T-helper 2 cell treated with Interferon-gamma antibody and Interleukin-4, amounts not matched to agents 5 μg/mL and 100 μg/mL, for 36 hours (primary cell): Measurements from ENCODE around the gene INO80C.
"Not testable (repeated sequence)": the region's sequence is repeated elsewhere in the genome, so short reads cannot be mapped to it uniquely, and the experiment has no call there.

ENCODE experiments used
- DNase-seq: peaks from one replicate; pipeline ENCODE4 v3.0.0; 2021; ENCODE audit warnings: low spot score
- H3K27ac Mint-ChIP-seq: one replicate; pipeline ENCODE4 v1.8.0; 2021; ENCODE audit warnings: mild to moderate bottlenecking, mixed read lengths
- H3K27me3 Mint-ChIP-seq: one replicate; pipeline ENCODE4 v1.8.0; 2021; ENCODE audit warnings: low read depth, mixed read lengths
- H3K36me3 Mint-ChIP-seq: one replicate; pipeline ENCODE4 v1.8.0; 2021; ENCODE audit warnings: low read depth, mixed read lengths
- H3K4me1 Mint-ChIP-seq: one replicate; pipeline ENCODE4 v1.8.0; 2021; ENCODE audit warnings: low read depth, mixed read lengths
- H3K4me3 Mint-ChIP-seq: one replicate; pipeline ENCODE4 v1.8.0; 2022; ENCODE audit warnings: mild to moderate bottlenecking, moderate library complexity, mixed read lengths
- H3K9me3 Mint-ChIP-seq: one replicate; pipeline ENCODE4 v1.8.0; 2021; ENCODE audit warnings: mixed read lengths

Gene INO80C

GRCh38 chr18:35488396-35488795 lies 9.4 kb downstream of the INO80C start:
- not testable (repeated sequence) for H3K4me1 Mint-ChIP-seq, H3K4me3 Mint-ChIP-seq, H3K36me3 Mint-ChIP-seq, H3K27ac Mint-ChIP-seq, H3K27me3 Mint-ChIP-seq, DNase-seq, H3K9me3 Mint-ChIP-seq

GRCh38 chr18:35487525-35487924 lies 10.2 kb downstream of the INO80C start:
- H3K27me3 Mint-ChIP-seq, H3K27ac Mint-ChIP-seq, H3K4me3 Mint-ChIP-seq, DNase-seq, H3K36me3 Mint-ChIP-seq, H3K4me1 Mint-ChIP-seq, H3K9me3 Mint-ChIP-seq: not testable (repeated sequence)

GRCh38 chr18:35485852-35486251 lies 11.9 kb downstream of the INO80C start:
- Mint-ChIP-seq H3K27ac (no peak overlapping the region), H3K36me3 (peaks cover 2% of the 10 kb centered on the region), H3K27me3 (no peaks in the 10 kb centered on the region), H3K9me3 (no peaks in the 10 kb centered on the region), H3K4me3 (no peak overlapping the region), H3K4me1 (peaks cover 5% of the 10 kb centered on the region)
- no peak for DNase-seq

- no peak overlapping the region for H3K27ac Mint-ChIP-seq
Observed at GRCh38 chr18:35484034-35484433, 13.7 kb downstream of the INO80C start.

GRCh38 chr18:35481960-35482366 lies 15.8 kb downstream of the INO80C start:
- no peaks in the 10 kb centered on the region for H3K36me3 Mint-ChIP-seq
- no peak overlapping the region for H3K4me3 Mint-ChIP-seq
- H3K27ac Mint-ChIP-seq: no peak overlapping the region
- H3K27me3 Mint-ChIP-seq: no peaks in the 10 kb centered on the region
- peaks cover 9% of the 10 kb centered on the region for H3K4me1 Mint-ChIP-seq
- no peaks in the 10 kb centered on the region for H3K9me3 Mint-ChIP-seq
- DNase-seq: no peak

More at GRCh38 chr18:35484034-35484433, 13.7 kb downstream of the INO80C start:
- no peaks in the 10 kb centered on the region for H3K9me3 Mint-ChIP-seq
- peaks cover 2% of the 10 kb centered on the region for H3K36me3 Mint-ChIP-seq
- no peaks in the 10 kb centered on the region for H3K27me3 Mint-ChIP-seq
- peaks cover 3% of the 10 kb centered on the region for H3K4me1 Mint-ChIP-seq
- DNase-seq: no peak
- H3K4me3 Mint-ChIP-seq: no peak overlapping the region

- Mint-ChIP-seq H3K4me3 (no peak overlapping the region), H3K27ac (no peak overlapping the region), H3K9me3 (no peaks in the 10 kb centered on the region), H3K36me3 (no peaks in the 10 kb centered on the region), H3K27me3 (no peaks in the 10 kb centered on the region), H3K4me1 (peaks cover 9% of the 10 kb centered on the region)
- DNase-seq: no peak
Observed at GRCh38 chr18:35479911-35480586, 17.7 kb downstream of the INO80C start.

GRCh38 chr18:35478520-35479435 lies 19.0 kb downstream of the INO80C start:
- Mint-ChIP-seq H3K36me3 (peaks cover 4% of the 10 kb centered on the region), H3K27ac (no peak overlapping the region), H3K4me1 (peaks cover 9% of the 10 kb centered on the region), H3K4me3 (no peak overlapping the region), H3K27me3 (no peaks in the 10 kb centered on the region), H3K9me3 (no peaks in the 10 kb centered on the region)
- DNase-seq: peak; percentile 58

GRCh38 chr18:35477974-35478373 lies 19.8 kb downstream of the INO80C start:
- H3K27me3 Mint-ChIP-seq: no peaks in the 10 kb centered on the region
- no peak overlapping the region for H3K4me3 Mint-ChIP-seq
- H3K4me1 Mint-ChIP-seq: peaks cover 8% of the 10 kb centered on the region
- no peaks in the 10 kb centered on the region for H3K9me3 Mint-ChIP-seq
- peaks cover 8% of the 10 kb centered on the region for H3K36me3 Mint-ChIP-seq
- no peak for DNase-seq
- no peak overlapping the region for H3K27ac Mint-ChIP-seq

- DNase-seq: no peak
- Mint-ChIP-seq H3K4me1 (peaks cover 8% of the 10 kb centered on the region), H3K27me3 (no peaks in the 10 kb centered on the region), H3K27ac (no peak overlapping the region), H3K36me3 (peaks cover 13% of the 10 kb centered on the region), H3K9me3 (no peaks in the 10 kb centered on the region), H3K4me3 (no peak overlapping the region)
Observed at GRCh38 chr18:35477497-35477896, 20.3 kb downstream of the INO80C start.

GRCh38 chr18:35474884-35475283 lies 22.9 kb downstream of the INO80C start:
- no peak overlapping the region for H3K27ac Mint-ChIP-seq
- H3K4me1 Mint-ChIP-seq: peaks cover 8% of the 10 kb centered on the region
- peaks cover 19% of the 10 kb centered on the region for H3K36me3 Mint-ChIP-seq

GRCh38 chr18:35473562-35473961 lies 24.2 kb downstream of the INO80C start:
- Mint-ChIP-seq H3K27ac (no peak overlapping the region), H3K36me3 (peaks cover 19% of the 10 kb centered on the region), H3K27me3 (no peaks in the 10 kb centered on the region), H3K4me3 (no peak overlapping the region), H3K9me3 (no peaks in the 10 kb centered on the region), H3K4me1 (peaks cover 3% of the 10 kb centered on the region)
- DNase-seq: no peak

More at GRCh38 chr18:35474884-35475283, 22.9 kb downstream of the INO80C start:
- Mint-ChIP-seq H3K9me3 (no peaks in the 10 kb centered on the region), H3K27me3 (no peaks in the 10 kb centered on the region), H3K4me3 (no peak overlapping the region)
- no peak for DNase-seq

- no peak for DNase-seq
- H3K4me1 Mint-ChIP-seq: no peaks in the 10 kb centered on the region
Observed at GRCh38 chr18:35470435-35470834, 27.3 kb downstream of the INO80C start.

GRCh38 chr18:35469725-35470124 lies 28.0 kb downstream of the INO80C start:
- H3K4me1 Mint-ChIP-seq: no peaks in the 10 kb centered on the region
- DNase-seq: no peak
- no peaks in the 10 kb centered on the region for H3K27me3 Mint-ChIP-seq
- H3K9me3 Mint-ChIP-seq: no peaks in the 10 kb centered on the region
- no peak overlapping the region for H3K27ac Mint-ChIP-seq
- no peak overlapping the region for H3K4me3 Mint-ChIP-seq
- peaks cover 17% of the 10 kb centered on the region for H3K36me3 Mint-ChIP-seq

More at GRCh38 chr18:35470435-35470834, 27.3 kb downstream of the INO80C start:
- no peaks in the 10 kb centered on the region for H3K27me3 Mint-ChIP-seq
- H3K9me3 Mint-ChIP-seq: no peaks in the 10 kb centered on the region
- no peak overlapping the region for H3K27ac Mint-ChIP-seq
- H3K4me3 Mint-ChIP-seq: no peak overlapping the region
- peaks cover 19% of the 10 kb centered on the region for H3K36me3 Mint-ChIP-seq

GRCh38 chr18:35468711-35469110 lies 29.0 kb downstream of the INO80C start:
- Mint-ChIP-seq H3K27me3 (no peaks in the 10 kb centered on the region), H3K9me3 (no peaks in the 10 kb centered on the region), H3K4me3 (no peak overlapping the region), H3K27ac (no peak overlapping the region), H3K36me3 (peaks cover 14% of the 10 kb centered on the region), H3K4me1 (no peaks in the 10 kb centered on the region)
- no peak for DNase-seq
